MCF 10A (cell line): ENCODE results near the gene BDKRB1. TPM values are rescaled to one million over a fixed set of nuclear protein-coding genes. Genes with fewer than 3 reads are reported as not detected.

Source experiments
- BruUV-seq: library from RNA; stranded (reverse); fragments of 400-500 nt; replicated peaks from 2 replicates; lab custom pipeline; 2021; lab: Mats Ljungman, UMichigan
- CTCF ChIA-PET: fragments of 300-600 bp; sonication (Branson Sonifier 250); formaldehyde crosslinking; extraction: SDS; loops from one replicate; lab custom pipeline; 2021; ENCODE audit warnings: antibody characterized with exemption, inconsistent platforms; lab: Yijun Ruan, JAX
- POLR2A ChIA-PET: fragments of 300-600, 350-650 bp; sonication (Branson Sonifier 250); formaldehyde crosslinking; extraction: SDS; loops from one replicate; lab custom pipeline; 2020; ENCODE audit warnings: antibody characterized with exemption, inconsistent platforms; lab: Yijun Ruan, JAX
- DNase-seq: peaks from one replicate; pipeline ENCODE4 v3.0.0-alpha.2; 2018; ENCODE audit not compliant: unreplicated experiment
- H3K27ac Mint-ChIP-seq: one replicate; pipeline ENCODE4 v1.8.0; 2022; ENCODE audit warnings: mild to moderate bottlenecking, low read depth, mixed read lengths; ENCODE audit not compliant: unreplicated experiment
- H3K27me3 Mint-ChIP-seq: one replicate; pipeline ENCODE4 v1.8.0; 2022; ENCODE audit warnings: mixed read lengths; ENCODE audit not compliant: insufficient read depth, unreplicated experiment
- H3K36me3 Mint-ChIP-seq: one replicate; pipeline ENCODE4 v1.8.0; 2022; ENCODE audit warnings: mild to moderate bottlenecking, moderate library complexity, mixed read lengths; ENCODE audit not compliant: insufficient read depth, unreplicated experiment
- H3K4me1 Mint-ChIP-seq: one replicate; pipeline ENCODE4 v1.8.0; 2022; ENCODE audit warnings: mixed read lengths; ENCODE audit not compliant: insufficient read depth, unreplicated experiment
- H3K4me3 Mint-ChIP-seq: one replicate; pipeline ENCODE4 v1.8.0; 2022; ENCODE audit warnings: mild to moderate bottlenecking, moderate library complexity, mixed read lengths; ENCODE audit not compliant: unreplicated experiment
- H3K9me3 Mint-ChIP-seq: one replicate; pipeline ENCODE4 v1.8.0; 2022; ENCODE audit warnings: mixed read lengths; ENCODE audit not compliant: unreplicated experiment
- CTCF ChIP-seq: fragments of 200-600 bp; IDR thresholded peaks from one replicate; pipeline ENCODE4 v1.8.0; 2022; ENCODE audit warnings: antibody characterized with exemption, mild to moderate bottlenecking; ENCODE audit not compliant: unreplicated experiment
- intact Hi-C: fragments of 100-400 bp; cut with micrococcal nuclease; formaldehyde crosslinking; loops from 2 replicates; pipeline ENCODE4 v1.14.1; 2022
- total RNA-seq: library from RNA; stranded (reverse); gene quantifications from 2 replicates; pipeline ENCODE4 v1.2.3, GENCODE V29; 2022

BDKRB1 gene
- total RNA-seq, 1 experiment from 2014 or later: 0.51 TPM

DNA sequence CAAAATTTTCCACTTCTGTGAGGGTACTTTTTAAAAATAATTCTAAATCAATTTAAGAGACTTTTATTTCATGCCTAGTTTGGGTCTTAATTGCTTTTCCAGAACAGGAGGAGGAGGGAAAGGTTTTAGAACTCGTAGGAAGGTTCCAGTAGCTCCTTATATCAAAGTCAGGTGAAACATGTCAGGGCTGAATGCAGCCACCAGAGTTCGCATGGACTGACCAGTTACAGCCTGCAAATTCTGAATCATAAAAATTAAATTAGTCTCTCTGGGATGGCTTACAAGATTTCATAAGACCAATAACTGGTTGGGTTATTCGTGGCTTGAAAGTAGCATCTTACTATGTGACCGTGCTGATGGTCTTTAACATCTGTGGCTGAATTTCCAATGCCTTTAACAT, 397 bp downstream of the BDKRB1 start:
- no peaks in the 10 kb centered on the region for H3K9me3 Mint-ChIP-seq
- POLR2A ChIA-PET: interaction anchor here (0.7 to 3.3 kb wide), 19 partner anchors 9 to 1912 kb away, joined by 3 to 21 read pairs (median 4); partner anchors contain the start of gene BDKRB2
- peak; percentile 71 for DNase-seq
- no TSS peak for BruUV-seq
- H3K27ac Mint-ChIP-seq: peak overlapping the region; percentile 39
- intact Hi-C loops: loop anchor here (1.0 kb wide), 1 partner anchor 11 kb away; no protein-coding TSS in a partner anchor
- CTCF ChIA-PET: interaction anchor here (0.6 to 3.7 kb wide), 7 partner anchors 9 to 156 kb away, joined by 3 to 18 read pairs (median 3); no protein-coding TSS in a partner anchor
- H3K27me3 Mint-ChIP-seq: no peaks in the 10 kb centered on the region
- H3K4me3 Mint-ChIP-seq: peak overlapping the region; percentile 39
- TF ChIP-seq CTCF: peak; percentile 11
- peaks cover 42% of the 10 kb centered on the region for H3K4me1 Mint-ChIP-seq
- H3K36me3 Mint-ChIP-seq: no peaks in the 10 kb centered on the region

DNA sequence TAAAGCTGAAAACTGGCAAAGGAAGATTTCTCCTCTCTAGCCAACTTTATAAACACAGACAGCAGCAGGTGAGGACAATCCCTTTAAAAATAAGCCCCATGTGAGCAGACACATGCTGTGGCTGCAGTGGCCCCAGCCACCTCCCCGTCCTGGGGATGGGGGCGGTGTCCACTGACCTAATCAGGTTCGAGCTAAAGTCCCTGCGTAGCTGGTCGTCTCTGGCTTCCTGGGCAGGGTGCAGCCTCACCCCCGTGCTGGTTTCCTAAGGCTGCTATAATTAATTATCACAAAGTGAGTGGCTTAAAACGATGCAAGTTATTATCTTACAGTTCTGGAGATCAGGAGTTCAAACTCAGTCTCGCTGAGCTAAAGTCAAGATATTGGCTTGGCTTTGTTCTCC, 1.0 kb downstream of the BDKRB1 start:
- no TSS peak for BruUV-seq
- Mint-ChIP-seq H3K4me1 (peaks cover 37% of the 10 kb centered on the region), H3K36me3 (no peaks in the 10 kb centered on the region), H3K27me3 (no peaks in the 10 kb centered on the region), H3K9me3 (no peaks in the 10 kb centered on the region), H3K4me3 (no peak overlapping the region), H3K27ac (no peak overlapping the region)
- intact Hi-C loops: no loop called here
- no peak for TF ChIP-seq CTCF
- no peak for DNase-seq
- ChIA-PET POLR2A (interaction anchor here (1.0 to 3.3 kb wide), 6 partner anchors 11 to 171 kb away, joined by 4 to 21 read pairs (median 10); partner anchors contain the start of gene BDKRB2), CTCF (interaction anchor here (1.0 to 3.7 kb wide), 5 partner anchors 18 to 169 kb away, joined by 3 to 18 read pairs (median 3); no protein-coding TSS in a partner anchor)

- Mint-ChIP-seq H3K27ac (no peak overlapping the region), H3K9me3 (no peaks in the 10 kb centered on the region), H3K36me3 (no peaks in the 10 kb centered on the region), H3K4me3 (no peak overlapping the region), H3K4me1 (peaks cover 32% of the 10 kb centered on the region), H3K27me3 (no peaks in the 10 kb centered on the region)
- CTCF ChIA-PET: interaction anchor here (1.0 to 3.7 kb wide), 3 partner anchors 17 to 169 kb away, joined by 3 to 18 read pairs (median 3); no protein-coding TSS in a partner anchor
- BruUV-seq: no TSS peak
- intact Hi-C loops: no loop called here
- DNase-seq: no peak
- TF ChIP-seq CTCF: no peak
- POLR2A ChIA-PET: interaction anchor here (0.6 to 0.9 kb wide), 2 partner anchors 13 to 90 kb away, joined by 3 to 4 read pairs; no protein-coding TSS in a partner anchor
Measured at GRCh38 chr14:96257900-96258299, 1.9 kb downstream of the BDKRB1 start.

DNA sequence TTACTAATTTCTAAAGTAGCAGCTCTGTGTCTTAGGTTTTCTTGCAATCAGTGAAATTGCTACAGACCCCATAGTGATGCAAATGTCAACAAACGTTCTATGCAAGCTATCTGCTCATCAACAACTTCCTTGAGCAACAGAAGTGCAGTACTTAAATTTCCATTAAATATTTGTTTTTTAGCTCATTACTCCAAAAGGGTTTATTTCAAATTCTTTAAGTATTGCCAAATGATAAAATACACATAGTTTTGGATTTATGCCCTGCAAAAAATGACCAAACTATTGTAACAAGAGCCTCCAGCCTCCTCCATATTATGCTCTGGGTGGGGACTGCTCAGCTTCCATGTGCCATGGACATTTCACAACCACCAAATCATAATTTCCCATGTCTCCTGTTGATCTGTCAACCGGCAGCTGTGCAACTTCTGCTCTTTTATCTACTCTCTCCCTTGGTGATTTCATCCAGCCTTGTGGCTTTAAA, 4.4 kb downstream of the BDKRB1 start:
- H3K27me3 Mint-ChIP-seq: no peaks in the 10 kb centered on the region
- ChIA-PET CTCF (interaction anchor here (0.5 to 1.4 kb wide), 4 partner anchors 14 to 266 kb away, joined by 3 to 4 read pairs (median 3); partner anchors contain the start of gene BDKRB2), POLR2A (interaction anchor here (0.5 to 0.9 kb wide), 3 partner anchors 10 to 311 kb away, joined by 3 read pairs; no protein-coding TSS in a partner anchor)
- peak; percentile 76 for DNase-seq
- H3K27ac Mint-ChIP-seq: no peak overlapping the region
- H3K9me3 Mint-ChIP-seq: no peaks in the 10 kb centered on the region
- TF ChIP-seq CTCF: no peak
- no peak overlapping the region for H3K4me3 Mint-ChIP-seq
- intact Hi-C loops: no loop called here
- peaks cover 18% of the 10 kb centered on the region for H3K4me1 Mint-ChIP-seq
- no TSS peak for BruUV-seq
- H3K36me3 Mint-ChIP-seq: no peaks in the 10 kb centered on the region
